ENCODE measurements around the gene VAPA.

The VAPA gene, protein sequence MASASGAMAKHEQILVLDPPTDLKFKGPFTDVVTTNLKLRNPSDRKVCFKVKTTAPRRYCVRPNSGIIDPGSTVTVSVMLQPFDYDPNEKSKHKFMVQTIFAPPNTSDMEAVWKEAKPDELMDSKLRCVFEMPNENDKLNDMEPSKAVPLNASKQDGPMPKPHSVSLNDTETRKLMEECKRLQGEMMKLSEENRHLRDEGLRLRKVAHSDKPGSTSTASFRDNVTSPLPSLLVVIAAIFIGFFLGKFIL

DNA sequence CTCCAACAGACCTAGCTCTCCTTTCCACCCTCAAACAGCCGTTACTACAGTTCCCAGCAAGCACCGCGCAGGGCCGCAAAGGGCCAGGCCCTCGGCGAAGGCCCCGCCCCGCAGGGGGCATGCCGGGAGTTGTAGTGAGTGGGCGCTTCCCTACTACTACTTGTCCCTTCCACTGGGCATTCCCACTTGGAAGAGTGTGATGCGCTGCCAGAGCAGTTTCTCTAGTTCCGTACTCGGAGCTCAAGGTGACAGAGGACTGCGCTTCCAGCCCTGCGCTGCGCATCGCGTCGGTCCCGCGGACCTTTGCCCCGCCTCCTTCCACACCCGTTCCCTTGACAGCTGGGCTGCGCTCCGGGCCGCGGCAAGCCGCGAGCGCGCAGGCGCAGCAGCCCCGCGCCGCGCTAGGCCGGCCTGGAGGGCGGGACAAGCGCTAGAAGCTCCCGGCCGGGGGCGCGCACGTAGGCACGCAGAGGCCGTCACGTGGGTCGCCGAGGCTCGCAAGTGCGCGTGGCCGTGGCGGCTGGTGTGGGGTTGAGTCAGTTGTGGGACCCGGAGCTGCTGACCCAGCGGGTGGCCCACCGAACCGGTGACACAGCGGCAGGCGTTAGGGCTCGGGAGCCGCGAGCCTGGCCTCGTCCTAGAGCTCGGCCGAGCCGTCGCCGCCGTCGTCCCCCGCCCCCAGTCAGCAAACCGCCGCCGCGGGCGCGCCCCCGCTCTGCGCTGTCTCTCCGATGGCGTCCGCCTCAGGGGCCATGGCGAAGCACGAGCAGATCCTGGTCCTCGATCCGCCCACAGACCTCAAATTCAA, at the start of gene VAPA:
Gene VAPA, plus strand, starts transcription at position 491 of the 808 bp plus-strand sequence. Its CDS starts 241 bp downstream, at position 732.
- in situ Hi-C loops (cut with HindIII; ENCODE audit: low sequenced_read_pairs) = no loop called here

- in situ Hi-C loops (cut with HindIII; ENCODE audit: low sequenced_read_pairs) = loop anchor here (5.0 kb wide), 1 partner anchor 54 kb away; no protein-coding TSS in a partner anchor
These were observed 47.9 kb upstream of the VAPA start for GRCh38 chr18:9865764-9866490.

DNA sequence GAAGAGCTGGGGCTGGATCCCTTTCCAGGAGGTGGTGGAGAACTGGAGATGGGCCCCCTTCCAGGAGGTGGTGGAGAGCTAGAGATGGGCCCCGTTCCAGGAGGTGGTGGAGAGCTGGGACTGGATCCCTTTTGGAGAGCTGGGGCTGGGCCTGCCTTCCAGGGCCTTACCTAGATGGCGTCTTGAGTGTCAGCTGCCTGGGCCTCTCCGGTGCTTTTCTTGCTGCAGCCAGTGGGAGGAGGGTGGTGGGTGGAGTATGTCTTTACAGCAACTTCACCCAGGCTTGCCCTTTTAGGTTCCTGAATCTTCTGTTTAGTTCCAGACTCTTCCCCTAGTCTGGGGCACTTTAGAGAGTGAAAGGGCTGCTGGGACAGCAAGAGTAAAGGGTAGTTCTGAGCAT, 47.2 kb upstream of the VAPA start:
- in situ Hi-C loops (cut with HindIII; ENCODE audit: low sequenced_read_pairs) = loop anchor here (5.0 kb wide), 1 partner anchor 54 kb away; no protein-coding TSS in a partner anchor

DNA sequence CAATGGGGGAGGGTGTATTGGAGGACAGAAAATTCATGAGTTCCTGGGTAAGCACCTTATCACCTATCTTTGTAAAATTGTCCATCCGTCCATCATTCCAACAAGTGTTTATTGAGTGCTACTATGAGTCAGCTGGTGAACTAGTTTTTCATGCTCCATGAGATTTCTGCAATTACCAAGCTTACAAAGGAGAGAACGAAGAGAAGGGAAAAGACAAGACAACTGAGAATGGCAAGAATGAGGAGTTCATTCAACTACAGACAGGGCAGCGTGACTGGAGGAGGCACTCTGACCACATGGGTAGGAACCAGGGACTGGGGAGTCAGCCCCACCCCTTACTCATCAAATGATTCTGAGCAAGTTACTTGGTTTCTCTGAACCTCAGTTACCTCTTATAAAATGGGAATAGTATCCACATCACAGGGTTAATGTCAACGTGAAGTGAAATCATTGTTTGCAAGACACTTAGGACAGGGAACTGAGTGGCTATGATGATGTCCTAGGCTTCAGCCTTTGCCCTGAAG, 46.7 kb upstream of the VAPA start:
- in situ Hi-C loops (cut with HindIII; ENCODE audit: low sequenced_read_pairs) = loop anchor here (5.0 kb wide), 1 partner anchor 55 kb away; no protein-coding TSS in a partner anchor

DNA sequence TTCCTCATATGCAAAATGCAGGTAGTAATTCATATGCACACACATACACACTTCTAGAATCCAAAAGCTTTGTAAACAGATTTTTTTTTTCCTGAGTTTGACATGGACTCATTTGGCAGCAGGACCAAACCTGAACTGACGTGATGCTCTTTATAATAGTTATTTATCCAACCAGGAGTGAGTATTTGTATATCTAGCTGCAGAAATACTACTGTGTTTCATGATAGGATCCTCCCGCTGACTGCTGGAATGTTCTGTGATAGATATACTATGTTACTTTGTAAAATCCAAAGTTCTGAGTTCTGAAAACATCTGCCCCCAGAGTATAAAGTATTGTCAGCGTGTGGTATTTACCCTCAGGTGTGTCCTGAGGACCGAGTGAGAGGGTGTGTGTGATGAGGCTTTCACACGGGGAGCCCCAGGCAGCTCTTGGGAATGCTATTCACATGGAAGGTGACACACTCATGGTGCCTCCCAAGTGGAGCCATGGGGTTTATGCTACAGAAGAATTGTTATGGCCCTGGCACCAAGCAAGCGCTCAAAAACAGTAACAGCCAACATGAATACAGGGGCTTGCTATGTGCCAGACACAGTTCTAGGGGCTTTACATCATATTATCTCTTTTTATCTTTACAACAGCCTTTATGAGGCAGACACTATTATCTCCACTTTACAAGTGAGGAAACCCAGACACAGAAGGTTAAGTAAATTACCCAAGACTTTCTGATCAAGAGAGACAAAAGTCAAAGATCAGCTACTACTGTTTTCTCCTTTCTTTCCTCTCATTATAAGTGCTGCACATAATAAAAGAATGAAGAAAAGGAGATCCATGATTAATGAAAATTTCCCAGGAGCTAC, 44.7 kb upstream of the VAPA start:
- in situ Hi-C loops (cut with HindIII; ENCODE audit: low sequenced_read_pairs) = loop anchor here (5.0 kb wide), 1 partner anchor 57 kb away; no protein-coding TSS in a partner anchor

DNA sequence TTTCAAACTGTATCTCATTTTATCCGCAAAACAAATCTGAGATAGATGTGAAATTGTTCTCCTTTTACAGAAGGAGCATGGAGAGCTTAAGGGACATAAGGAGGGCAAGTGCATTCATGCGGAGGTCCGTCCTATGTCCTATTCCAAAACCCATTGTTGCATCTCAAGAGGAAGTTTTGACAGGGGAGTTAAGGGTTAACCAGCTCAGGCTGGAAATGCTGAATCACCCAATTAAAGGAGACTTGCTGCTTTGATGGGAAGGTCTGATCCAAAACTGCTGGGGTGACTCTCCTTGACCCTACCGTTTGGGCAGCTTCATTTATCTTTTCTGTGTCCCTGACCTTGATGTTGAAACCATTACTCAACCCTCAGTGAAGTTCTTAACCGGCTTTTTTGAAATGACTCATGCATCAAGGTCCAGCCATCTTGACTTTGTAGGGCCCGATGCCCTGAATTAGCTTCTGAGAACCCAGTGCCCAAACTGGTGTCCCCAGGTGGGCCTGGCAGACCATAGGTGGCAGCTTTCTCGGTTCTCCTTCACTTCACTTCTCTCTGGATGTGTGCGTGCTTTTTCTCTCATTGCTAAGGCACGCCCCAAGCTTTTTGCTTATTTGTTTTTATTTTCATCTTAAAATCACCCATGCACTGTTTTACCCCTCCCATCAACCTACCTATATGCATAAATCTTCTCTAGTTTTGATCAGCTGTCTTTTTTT, 43.9 kb upstream of the VAPA start:
- in situ Hi-C loops (cut with HindIII; ENCODE audit: low sequenced_read_pairs) = loop anchor here (5.0 kb wide), 1 partner anchor 58 kb away; no protein-coding TSS in a partner anchor

DNA sequence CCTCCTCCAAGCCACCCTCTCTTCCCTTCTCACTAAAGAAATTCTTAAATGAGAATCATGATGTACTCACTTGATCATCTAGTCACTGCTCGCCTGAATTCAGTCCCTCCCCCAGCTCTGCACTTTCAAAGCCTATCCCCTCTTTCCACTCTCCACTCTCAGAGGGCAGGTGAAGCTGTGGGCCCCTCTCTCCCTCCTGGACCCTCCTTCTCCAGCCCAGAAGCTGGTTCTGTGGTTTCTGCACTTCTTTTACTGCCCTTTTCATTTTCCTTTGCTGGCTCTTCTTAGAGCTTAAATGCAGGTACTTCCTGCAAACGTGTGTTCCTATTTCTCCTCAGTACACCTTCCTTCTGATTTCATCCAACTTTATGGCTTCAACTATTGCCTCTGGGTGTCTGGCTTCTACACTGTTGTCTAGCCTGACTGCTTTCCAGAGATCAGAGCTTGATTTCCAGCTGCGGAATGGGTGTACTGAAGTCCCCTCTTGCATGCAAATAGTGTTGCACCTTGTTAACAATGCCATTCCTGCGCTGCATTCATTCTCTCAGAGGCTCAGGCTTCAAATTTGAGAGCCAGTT, 43.3 kb upstream of the VAPA start:
- in situ Hi-C loops (cut with HindIII; ENCODE audit: low sequenced_read_pairs) = no loop called here

DNA sequence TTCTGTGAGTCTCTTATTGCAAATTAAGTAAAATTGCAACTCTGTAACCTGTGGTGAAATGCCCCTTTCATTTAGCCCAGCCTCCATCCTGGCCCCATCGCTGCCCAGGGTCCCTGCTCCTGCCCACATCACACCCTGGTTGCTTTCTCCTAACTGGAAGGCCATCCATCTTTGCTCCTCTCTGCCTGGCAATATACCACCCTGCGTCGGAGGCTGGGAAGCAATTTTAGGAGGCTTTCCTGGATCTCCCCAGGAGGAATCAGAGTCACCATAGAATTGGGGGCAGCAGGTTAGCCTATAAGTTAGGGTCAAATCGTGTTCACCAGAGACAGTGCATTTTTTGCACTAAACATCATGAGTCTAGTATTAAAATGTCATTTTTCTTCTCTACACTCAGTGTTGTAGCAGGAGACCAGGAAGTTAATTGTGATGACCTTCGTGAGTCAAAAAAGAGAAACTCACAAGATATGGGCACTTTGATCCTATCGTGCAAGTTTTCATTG, 42.5 kb upstream of the VAPA start:
- in situ Hi-C loops (cut with HindIII; ENCODE audit: low sequenced_read_pairs) = no loop called here

- in situ Hi-C loops (cut with HindIII; ENCODE audit: low sequenced_read_pairs) = no loop called here
These were observed 41.0 kb upstream of the VAPA start for GRCh38 chr18:9872823-9873222.

- in situ Hi-C loops (cut with HindIII; ENCODE audit: low sequenced_read_pairs) = no loop called here
These were observed 39.1 kb upstream of the VAPA start for GRCh38 chr18:9874728-9875127.

DNA sequence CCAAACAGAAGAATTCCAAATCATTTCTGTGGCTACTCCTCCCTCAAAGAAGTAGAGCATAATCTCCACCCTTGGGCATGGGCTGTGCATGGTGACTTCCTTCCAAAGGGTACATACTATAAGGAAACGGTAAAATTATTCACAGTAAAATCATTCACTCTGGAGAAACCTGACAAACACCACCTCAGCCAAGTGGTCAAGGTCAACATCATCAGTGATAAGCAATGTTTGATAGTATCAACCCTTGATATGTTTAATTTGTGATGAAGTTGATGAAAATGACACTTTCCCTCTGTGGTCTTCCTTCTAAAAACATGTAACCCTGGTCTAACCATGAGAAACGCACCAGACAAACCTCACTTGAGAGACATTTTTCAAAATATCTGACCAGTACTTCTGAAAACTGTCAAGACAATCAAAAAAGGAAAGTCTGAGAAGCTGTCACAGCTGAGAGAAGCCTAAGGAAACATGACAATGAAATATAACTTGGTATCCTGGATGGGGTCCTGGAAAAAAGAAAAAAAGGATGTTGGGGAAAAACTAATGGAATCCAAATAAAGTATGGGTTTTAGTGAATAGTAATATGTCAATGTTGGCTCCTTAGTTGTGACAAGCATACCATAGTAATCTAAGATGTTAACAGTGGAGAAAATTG, 37.5 kb upstream of the VAPA start:
- in situ Hi-C loops (cut with HindIII; ENCODE audit: low sequenced_read_pairs) = no loop called here

DNA sequence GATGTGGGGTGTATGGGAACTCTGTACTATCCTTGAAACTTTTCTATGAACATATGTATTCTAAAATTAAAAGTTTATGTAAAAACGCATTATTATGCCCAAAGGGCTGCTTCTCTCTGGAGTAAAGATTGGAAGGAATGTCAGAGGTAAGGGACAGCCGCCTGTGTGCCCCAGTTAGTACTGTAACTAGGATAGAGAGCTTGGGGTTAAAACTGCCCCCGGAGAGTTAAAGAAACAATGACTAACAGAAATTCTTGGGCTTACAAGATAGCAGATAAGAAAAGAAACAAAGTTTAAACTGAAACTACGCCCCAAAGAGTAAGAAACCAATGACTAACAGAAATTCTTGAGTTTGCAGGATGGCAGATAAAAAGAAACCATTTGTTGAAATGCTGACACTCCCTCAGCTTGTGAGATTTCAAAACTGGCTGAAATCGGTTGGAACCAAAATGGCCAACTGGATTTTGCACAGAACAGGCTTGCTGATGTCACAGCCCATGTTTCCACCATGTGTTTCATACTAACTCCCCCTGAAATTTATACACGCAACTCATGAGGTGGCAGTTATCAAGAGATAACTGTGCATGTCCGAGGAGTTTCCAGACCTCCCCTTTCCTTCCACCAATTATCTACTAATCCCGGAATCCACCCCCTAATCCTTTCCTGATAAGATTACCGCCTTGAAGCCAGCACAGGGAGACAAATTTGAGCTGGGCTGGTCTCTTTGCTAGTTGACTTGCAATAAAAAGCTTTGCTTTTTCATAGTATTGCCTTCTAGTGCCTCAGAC, 36.8 kb upstream of the VAPA start:
- in situ Hi-C loops (cut with HindIII; ENCODE audit: low sequenced_read_pairs) = no loop called here

DNA sequence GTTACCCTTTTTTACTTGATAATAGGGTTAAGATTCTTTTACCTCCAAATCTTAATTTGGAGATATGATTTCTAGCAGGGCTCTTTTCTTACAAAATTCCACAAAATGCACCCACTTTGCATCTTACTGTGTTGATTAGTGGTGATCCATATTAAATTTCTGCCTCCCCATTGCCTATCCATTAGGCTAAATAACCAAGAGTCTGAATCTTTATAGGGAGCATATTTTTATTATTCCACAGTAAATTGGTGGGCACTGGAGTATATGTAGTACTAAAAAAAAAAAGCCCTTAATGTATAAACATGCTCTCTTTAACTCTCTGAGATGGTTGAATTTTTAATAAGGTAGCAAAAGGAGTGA, 36.2 kb upstream of the VAPA start:
- in situ Hi-C loops (cut with HindIII; ENCODE audit: low sequenced_read_pairs) = no loop called here

DNA sequence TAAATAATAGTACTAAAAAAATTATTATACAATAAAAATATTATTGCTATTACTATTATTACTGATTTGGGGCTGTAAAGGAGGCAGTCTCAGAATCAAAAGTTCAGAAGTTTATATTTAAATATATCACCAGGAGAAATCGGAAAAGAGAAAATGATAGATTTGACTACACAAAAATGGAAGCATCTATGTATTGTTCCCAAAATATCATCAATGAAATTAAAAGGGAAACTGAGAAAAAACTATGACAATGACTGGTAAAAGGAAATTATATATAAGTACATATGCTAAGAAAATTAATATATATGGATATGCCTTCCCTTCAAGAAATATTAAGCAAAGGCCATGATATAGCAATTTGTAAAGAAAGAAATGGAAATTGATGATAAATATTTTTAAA, 35.7 kb upstream of the VAPA start:
- in situ Hi-C loops (cut with HindIII; ENCODE audit: low sequenced_read_pairs) = no loop called here

DNA sequence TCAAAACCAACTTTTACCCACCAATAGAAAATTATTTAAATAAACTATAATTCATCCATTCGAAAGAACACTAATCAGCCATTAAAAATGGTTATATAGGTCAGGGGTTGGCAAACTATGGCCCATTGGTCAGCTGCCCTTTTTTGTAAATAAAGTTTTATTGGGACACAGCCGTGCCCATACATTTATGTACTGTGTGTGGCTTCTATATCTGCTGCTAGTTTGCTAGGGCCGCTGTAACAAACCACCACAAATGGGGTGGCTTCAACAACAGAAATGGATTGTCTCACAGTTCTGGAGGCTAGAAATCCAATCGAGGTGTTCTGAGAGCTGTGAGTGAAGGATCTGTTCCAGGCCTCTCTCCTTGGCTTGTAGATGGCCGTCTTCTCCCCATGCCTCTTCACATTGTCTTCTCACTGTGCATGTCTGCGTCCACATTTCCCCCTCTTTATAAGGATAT, 35.0 kb upstream of the VAPA start:
- in situ Hi-C loops (cut with HindIII; ENCODE audit: low sequenced_read_pairs) = no loop called here

DNA sequence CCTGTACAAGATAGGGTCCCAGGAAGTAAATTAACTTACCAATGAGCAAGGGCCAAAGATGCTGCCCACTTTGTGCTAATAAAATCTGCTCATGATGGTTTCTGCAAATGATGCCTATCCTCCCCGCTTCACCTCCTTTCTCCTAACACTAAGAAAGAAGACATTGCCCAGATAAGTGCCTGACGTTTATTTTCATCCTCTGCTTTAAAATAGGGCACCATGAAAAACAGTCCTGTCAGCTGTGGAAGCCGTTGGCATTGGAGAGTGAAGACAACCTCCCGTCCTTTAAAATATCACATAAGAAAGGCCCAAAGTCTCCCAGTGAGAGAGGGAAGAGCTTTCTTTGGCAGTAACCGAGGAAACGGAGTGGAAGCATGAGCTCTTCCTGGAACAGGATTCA, 29.7 kb upstream of the VAPA start:
- in situ Hi-C loops (cut with HindIII; ENCODE audit: low sequenced_read_pairs) = no loop called here

- in situ Hi-C loops (cut with HindIII; ENCODE audit: low sequenced_read_pairs) = no loop called here
These were observed 29.2 kb upstream of the VAPA start for GRCh38 chr18:9884532-9885140.

Measured in endothelial cell of hepatic sinusoid (primary cell).